ENCODE measurements around the gene HIGD2A.

HIGD2A gene

GRCh38 chr5:176364765-176365350 lies 23.7 kb upstream of the HIGD2A start:
- DNase-seq (no peak), ATAC-seq (no peak)
- Mint-ChIP-seq H3K4me1 (peaks cover 45% of the 10 kb centered on the region), H3K27ac (peak overlapping the region; percentile 71 to 79), H3K4me3 (peak overlapping the region; percentile 81 to 84), H3K9me3 (no peaks in the 10 kb centered on the region), H3K27me3 (no peaks in the 10 kb centered on the region)

GRCh38 chr5:176365351-176366231 lies 23.0 kb upstream of the HIGD2A start, which contains the start of gene ARL10:
Gene ARL10, plus strand, starts transcription at chr5:176365487. Its CDS starts 77 bp downstream, at chr5:176365564.
- peak; percentile 60 to 64 for DNase-seq
- peaks cover 43% of the 10 kb centered on the region for H3K4me1 Mint-ChIP-seq
- no peaks in the 10 kb centered on the region for H3K9me3 Mint-ChIP-seq
- peak; percentile 53 for ATAC-seq
- peak within 1 kb of the TSS; percentile 71 to 79 for H3K27ac Mint-ChIP-seq
- H3K27me3 Mint-ChIP-seq: no peaks in the 10 kb centered on the region
- H3K4me3 Mint-ChIP-seq: peak within 1 kb of the TSS; percentile 81 to 84

DNA sequence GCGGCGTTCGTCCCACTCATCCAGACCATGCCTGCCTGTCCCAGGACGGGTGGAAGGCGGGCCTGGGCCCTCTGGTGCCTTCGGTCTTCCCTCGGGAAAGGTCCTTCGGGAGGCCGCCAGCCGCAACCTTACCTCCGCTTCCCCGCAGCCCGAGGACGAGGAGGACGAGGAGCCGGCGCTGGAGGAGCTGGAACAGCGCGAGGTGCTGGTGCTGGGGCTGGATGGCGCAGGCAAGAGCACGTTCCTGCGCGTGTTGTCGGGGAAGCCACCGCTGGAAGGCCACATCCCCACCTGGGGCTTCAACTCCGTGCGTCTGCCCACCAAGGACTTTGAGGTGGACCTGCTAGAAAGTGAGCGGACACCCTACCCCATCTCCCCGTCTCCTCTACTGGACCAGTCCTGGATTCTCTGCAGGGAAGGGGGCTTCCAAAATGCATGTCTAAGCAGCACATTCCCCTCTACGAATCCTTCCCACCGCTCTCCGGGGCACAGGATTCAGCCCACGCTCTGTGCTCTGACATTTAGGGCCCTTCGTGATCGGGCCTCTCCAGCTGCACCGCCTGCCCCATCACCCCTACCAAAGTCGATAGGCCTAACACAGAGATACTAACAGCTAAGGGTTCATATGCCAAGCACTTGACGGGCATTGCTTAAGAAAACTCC lies 22.2 kb upstream of the HIGD2A start:
- no peak for ATAC-seq
- no peaks in the 10 kb centered on the region for H3K9me3 Mint-ChIP-seq
- no peaks in the 10 kb centered on the region for H3K27me3 Mint-ChIP-seq
- peak overlapping the region; percentile 16 to 75 for H3K27ac Mint-ChIP-seq
- H3K4me3 Mint-ChIP-seq: peak overlapping the region; percentile 80 to 84
- no peak for DNase-seq
- peaks cover 43% of the 10 kb centered on the region for H3K4me1 Mint-ChIP-seq

GRCh38 chr5:176368726-176369125 lies 19.8 kb upstream of the HIGD2A start:
- H3K27ac Mint-ChIP-seq: no peak overlapping the region
- no peaks in the 10 kb centered on the region for H3K27me3 Mint-ChIP-seq
- no peaks in the 10 kb centered on the region for H3K9me3 Mint-ChIP-seq
- no peak for DNase-seq
- no peak overlapping the region for H3K4me3 Mint-ChIP-seq
- peaks cover 36% of the 10 kb centered on the region for H3K4me1 Mint-ChIP-seq
- no peak for ATAC-seq

GRCh38 chr5:176369934-176370711 lies 18.4 kb upstream of the HIGD2A start:
- no peak overlapping the region for H3K27ac Mint-ChIP-seq

DNA sequence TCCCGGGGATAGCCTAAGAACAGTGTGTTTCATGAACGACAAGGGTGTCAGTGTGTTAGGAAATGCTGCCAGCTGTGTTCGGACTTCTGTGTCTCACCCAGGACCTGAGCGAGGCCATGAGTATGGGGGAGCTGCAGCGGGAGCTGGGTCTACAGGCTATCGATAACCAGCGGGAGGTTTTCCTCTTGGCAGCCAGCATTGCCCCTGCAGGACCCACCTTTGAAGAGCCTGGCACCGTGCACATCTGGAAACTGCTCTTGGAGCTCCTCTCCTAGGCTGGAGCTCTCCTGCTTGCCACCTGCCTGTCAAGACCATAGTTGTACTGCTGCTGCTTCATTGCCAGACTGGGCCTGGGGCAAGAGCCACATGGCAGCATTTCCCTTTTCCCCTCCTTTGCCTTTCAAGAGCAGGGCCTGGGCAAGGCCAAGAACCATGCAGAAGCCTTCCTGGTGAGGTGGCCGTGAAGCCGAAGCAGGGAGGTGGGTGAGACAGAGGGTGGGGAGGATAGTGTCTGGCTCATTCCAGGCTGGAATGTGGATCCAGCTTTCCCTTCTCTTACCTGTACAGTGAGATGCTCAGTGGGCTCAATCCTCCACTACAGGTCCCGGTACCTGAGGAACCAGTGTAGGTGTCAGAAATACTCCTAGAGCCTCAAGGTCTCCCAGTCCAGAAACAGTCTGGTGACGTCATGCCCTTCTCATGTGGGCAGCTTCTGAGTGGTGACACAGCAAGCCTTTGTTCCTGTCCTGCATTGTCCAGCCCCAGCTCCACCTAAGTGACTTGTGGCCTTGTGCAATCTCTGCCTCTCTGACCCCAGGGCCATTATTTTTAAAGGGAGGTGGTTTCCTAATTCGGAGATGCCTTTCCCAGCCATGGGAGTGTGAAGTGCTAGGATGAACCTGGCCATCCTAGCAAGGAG lies 16.7 kb upstream of the HIGD2A start:
- H3K4me3 Mint-ChIP-seq: no peak overlapping the region
- H3K9me3 Mint-ChIP-seq: no peaks in the 10 kb centered on the region
- ATAC-seq: no peak
- H3K27ac Mint-ChIP-seq: no peak overlapping the region
- H3K4me1 Mint-ChIP-seq: peaks cover 15% of the 10 kb centered on the region
- H3K27me3 Mint-ChIP-seq: no peaks in the 10 kb centered on the region
- no peak for DNase-seq

More at GRCh38 chr5:176369934-176370711, 18.4 kb upstream of the HIGD2A start:
- Mint-ChIP-seq H3K9me3 (no peaks in the 10 kb centered on the region), H3K27me3 (no peaks in the 10 kb centered on the region), H3K4me1 (peaks cover 23% of the 10 kb centered on the region), H3K4me3 (no peak overlapping the region)
- no peak for ATAC-seq
- DNase-seq: no peak

DNA sequence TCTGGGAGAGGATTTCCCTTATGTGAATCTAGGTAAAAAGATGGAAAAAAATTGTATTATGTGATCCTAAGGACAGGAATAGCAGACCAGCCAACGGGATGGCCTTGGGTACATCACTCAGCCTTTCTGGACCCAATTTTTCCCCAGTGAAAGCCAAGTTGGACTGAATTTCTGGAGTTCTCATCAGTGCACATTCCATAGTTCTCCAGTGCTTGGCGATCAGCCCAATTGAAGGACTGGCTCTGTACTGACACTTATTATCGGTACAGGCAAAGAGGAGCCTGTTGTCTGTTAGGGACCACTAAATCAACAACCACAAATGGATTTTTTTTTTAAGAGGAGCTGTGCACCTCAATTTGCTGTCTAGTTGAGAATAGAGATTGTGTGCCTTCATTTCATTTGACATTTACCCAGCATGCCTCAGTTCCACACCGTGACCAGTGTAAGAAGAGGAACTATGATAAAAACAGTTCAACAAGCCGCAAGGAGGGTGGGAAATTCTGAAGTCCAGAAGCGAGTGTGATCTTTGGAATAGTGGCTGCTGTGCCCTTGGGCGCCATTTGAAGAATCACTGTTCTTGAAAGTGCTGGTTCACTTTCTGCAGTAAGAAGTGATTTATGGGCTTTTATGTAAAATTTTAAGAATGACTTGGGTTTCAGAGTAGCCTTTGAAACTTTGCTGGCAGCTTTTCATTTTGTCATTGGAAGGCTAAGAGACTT lies 15.3 kb upstream of the HIGD2A start:
- Mint-ChIP-seq H3K4me3 (no peak overlapping the region), H3K27ac (no peak overlapping the region), H3K9me3 (no peaks in the 10 kb centered on the region), H3K27me3 (no peaks in the 10 kb centered on the region), H3K4me1 (peaks cover under 1% of the 10 kb centered on the region)
- no peak for ATAC-seq
- DNase-seq: no peak

DNA sequence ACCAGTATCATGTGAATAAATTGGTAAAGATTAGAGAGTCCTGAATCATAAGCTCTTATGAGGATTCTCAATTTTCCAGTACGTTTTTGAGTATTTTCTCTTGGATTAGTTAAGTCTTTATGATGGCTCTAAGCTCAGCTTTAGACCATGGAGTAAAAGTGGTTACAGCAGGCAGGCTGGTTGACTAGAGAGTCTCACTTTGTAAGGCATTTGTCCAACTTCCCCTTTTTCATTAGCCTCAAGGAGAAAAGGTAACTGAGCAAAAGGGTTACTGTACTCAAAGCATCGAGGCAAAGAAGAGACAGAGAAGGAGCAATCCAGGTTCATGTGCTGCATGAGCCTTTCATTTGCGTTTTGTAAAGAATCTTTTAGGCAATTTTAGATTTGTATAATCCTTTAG lies 8.7 kb upstream of the HIGD2A start:
- no peak overlapping the region for H3K4me3 Mint-ChIP-seq
- H3K4me1 Mint-ChIP-seq: peaks cover 12% of the 10 kb centered on the region
- no peaks in the 10 kb centered on the region for H3K9me3 Mint-ChIP-seq
- ATAC-seq: no peak
- no peak overlapping the region for H3K27ac Mint-ChIP-seq
- no peaks in the 10 kb centered on the region for H3K27me3 Mint-ChIP-seq
- no peak for DNase-seq

- DNase-seq (no peak), ATAC-seq (no peak)
- Mint-ChIP-seq H3K27me3 (no peaks in the 10 kb centered on the region), H3K4me3 (no peak overlapping the region), H3K9me3 (no peaks in the 10 kb centered on the region), H3K27ac (no peak overlapping the region), H3K4me1 (peaks cover 26% of the 10 kb centered on the region)
Measured at GRCh38 chr5:176381423-176381822, 7.1 kb upstream of the HIGD2A start.

GRCh38 chr5:176381979-176382378 lies 6.6 kb upstream of the HIGD2A start:
- Mint-ChIP-seq H3K4me1 (peaks cover 32% of the 10 kb centered on the region), H3K27me3 (no peaks in the 10 kb centered on the region), H3K4me3 (no peak overlapping the region), H3K9me3 (no peaks in the 10 kb centered on the region), H3K27ac (no peak overlapping the region)
- DNase-seq (no peak), ATAC-seq (no peak)

- Mint-ChIP-seq H3K27ac (peak overlapping the region in 1 of 2 donors; percentile 74), H3K27me3 (no peaks in the 10 kb centered on the region), H3K4me1 (peaks cover 39% of the 10 kb centered on the region), H3K9me3 (no peaks in the 10 kb centered on the region), H3K4me3 (no peak overlapping the region)
- DNase-seq (no peak), ATAC-seq (no peak)
Measured at GRCh38 chr5:176382721-176383120, 5.8 kb upstream of the HIGD2A start.

GRCh38 chr5:176383248-176383905 lies 5.2 kb upstream of the HIGD2A start:
- H3K4me1 Mint-ChIP-seq: peaks cover 42% of the 10 kb centered on the region

GRCh38 chr5:176383961-176384360 lies 4.6 kb upstream of the HIGD2A start:
- H3K27ac Mint-ChIP-seq: no peak overlapping the region
- no peaks in the 10 kb centered on the region for H3K9me3 Mint-ChIP-seq
- DNase-seq: no peak
- no peak overlapping the region for H3K4me3 Mint-ChIP-seq
- ATAC-seq: no peak
- H3K27me3 Mint-ChIP-seq: no peaks in the 10 kb centered on the region
- H3K4me1 Mint-ChIP-seq: peaks cover 42% of the 10 kb centered on the region

More at GRCh38 chr5:176383248-176383905, 5.2 kb upstream of the HIGD2A start:
- no peaks in the 10 kb centered on the region for H3K9me3 Mint-ChIP-seq
- no peak overlapping the region for H3K4me3 Mint-ChIP-seq
- no peak overlapping the region for H3K27ac Mint-ChIP-seq
- DNase-seq: no peak
- no peaks in the 10 kb centered on the region for H3K27me3 Mint-ChIP-seq
- ATAC-seq: no peak
